ENCODE data around the gene KAZN.

The KAZN gene

DNA sequence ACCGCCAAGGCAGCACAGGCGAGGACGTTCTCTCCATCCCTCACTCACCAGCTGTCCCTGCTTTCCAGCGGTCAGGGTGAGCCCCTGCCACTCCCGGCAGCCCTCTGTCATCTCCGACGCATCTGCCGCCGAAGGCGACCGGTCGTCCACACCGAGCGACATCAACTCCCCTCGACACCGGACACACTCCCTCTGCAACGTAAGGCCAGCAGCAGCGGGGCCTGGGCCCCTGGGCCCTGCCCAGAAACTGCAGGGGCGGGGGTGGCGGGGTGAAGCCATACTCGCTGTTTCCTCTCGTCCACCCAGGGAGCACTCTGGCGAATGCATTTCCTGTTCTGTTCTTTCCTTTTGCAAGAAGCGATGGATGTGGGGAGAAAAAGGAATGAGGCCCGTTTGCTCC is 461.6 kb downstream of the KAZN start:
- Histone ChIP-seq H4K91ac (ENCODE audit: low read depth, low read length) (no peak overlapping the region), H3K27me3 (ENCODE audit: insufficient read depth, low read length) (no peaks in the 10 kb centered on the region), H3K14ac (ENCODE audit: low read length) (no peak overlapping the region), H3K79me2 (ENCODE audit: control insufficient read depth, insufficient read depth, low read length, poor library complexity) (no peaks in the 10 kb centered on the region), H3K9ac (ENCODE audit: low read length) (no peak overlapping the region), H3K18ac (ENCODE audit: low read length) (no peak overlapping the region), H2BK120ac (ENCODE audit: insufficient read depth, low read length, poor library complexity) (no peak overlapping the region), H2BK12ac (ENCODE audit: low read length) (no peak overlapping the region), H3K4ac (ENCODE audit: low read depth, low read length) (no peak overlapping the region), H3K23ac (ENCODE audit: low read length) (no peak overlapping the region), H3K36me3 (ENCODE audit: control insufficient read depth in 1 of 2, insufficient read depth in 2 of 2, low read length in 2 of 2) (peaks cover 54 to 67% of the 10 kb centered on the region in 2 experiments), H2BK5ac (ENCODE audit: low read depth, low read length, poor library complexity) (no peak overlapping the region), H2AK5ac (ENCODE audit: low read length) (no peak overlapping the region), H3K4me2 (ENCODE audit: low read length) (no peak overlapping the region), H3K27ac (ENCODE audit: low read depth, low read length) (no peak overlapping the region), H4K8ac (ENCODE audit: low read depth, low read length) (no peak overlapping the region), H4K12ac (ENCODE audit: low read depth, low read length) (no peak overlapping the region), H3K4me1 (ENCODE audit: control insufficient read depth in 1 of 2, insufficient read depth in 2 of 2, low read length in 2 of 2) (no peaks in the 10 kb centered on the region), H3K4me3 (ENCODE audit: low read depth, low read length) (no peak overlapping the region), H3K9me3 (ENCODE audit: insufficient read depth, low read depth, low read length) (peaks cover 3% of the 10 kb centered on the region), H2AFZ (ENCODE audit: insufficient read depth, low read length, poor library complexity) (no peak overlapping the region), H3K79me1 (ENCODE audit: low read length) (no peaks in the 10 kb centered on the region)
- WGBS (ENCODE audit: extremely low coverage, insufficient coverage, insufficient read length), result no CpG with 5 or more reads among the region's 25 CpGs
- no peak for DNase-seq

DNA sequence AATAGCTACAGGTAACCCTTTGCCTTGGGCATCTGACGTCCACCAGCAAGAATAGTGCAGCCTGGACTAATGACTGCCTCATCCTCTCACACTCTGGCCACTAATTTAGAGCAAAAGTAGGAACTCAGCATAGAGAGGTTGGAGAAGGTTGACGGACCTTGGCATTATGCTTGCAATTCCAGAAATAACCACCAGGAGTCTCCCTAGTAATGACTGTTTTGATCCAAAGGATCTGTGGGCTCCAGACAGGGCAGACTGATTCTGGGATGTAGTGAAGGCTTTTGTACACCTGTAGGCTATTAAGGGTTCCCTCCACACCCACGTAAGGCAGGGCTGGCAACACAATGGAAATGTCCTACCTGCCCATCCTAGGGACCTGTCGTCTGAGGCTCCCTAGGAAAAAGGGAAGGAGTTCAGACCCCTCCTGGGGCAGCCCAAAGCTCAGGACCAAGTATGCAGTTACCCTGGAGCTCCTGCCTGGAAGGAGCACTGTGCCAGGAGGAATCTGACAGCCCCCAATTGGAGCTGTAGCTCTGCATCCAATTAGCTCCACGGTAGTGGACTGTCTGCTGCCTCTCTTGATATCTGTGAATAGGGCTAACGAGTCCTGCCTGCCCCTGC is 464.1 kb downstream of the KAZN start:
- H3K4me1 ChIP-seq (ENCODE audit: control insufficient read depth in 1 of 2, insufficient read depth in 2 of 2, low read length in 2 of 2), result no peaks in the 10 kb centered on the region
- H3K4me3 ChIP-seq (ENCODE audit: low read depth, low read length), result no peak overlapping the region
- no peak overlapping the region for H2AK5ac ChIP-seq (ENCODE audit: low read length)
- no peak overlapping the region for H2BK120ac ChIP-seq (ENCODE audit: insufficient read depth, low read length, poor library complexity)
- H3K4me2 ChIP-seq (ENCODE audit: low read length), result no peak overlapping the region
- no peak overlapping the region for H3K27ac ChIP-seq (ENCODE audit: low read depth, low read length)
- H3K79me2 ChIP-seq (ENCODE audit: control insufficient read depth, insufficient read depth, low read length, poor library complexity), result no peaks in the 10 kb centered on the region
- H2BK5ac ChIP-seq (ENCODE audit: low read depth, low read length, poor library complexity), result no peak overlapping the region
- H3K36me3 ChIP-seq (ENCODE audit: control insufficient read depth in 1 of 2, insufficient read depth in 2 of 2, low read length in 2 of 2), result peaks cover 55 to 67% of the 10 kb centered on the region in 2 experiments
- H3K9ac ChIP-seq (ENCODE audit: low read length), result no peak overlapping the region
- no peak overlapping the region for H3K23ac ChIP-seq (ENCODE audit: low read length)
- H3K14ac ChIP-seq (ENCODE audit: low read length), result no peak overlapping the region
- no peak overlapping the region for H2AFZ ChIP-seq (ENCODE audit: insufficient read depth, low read length, poor library complexity)
- peak in 1 of 2 donors; percentile 41 for DNase-seq
- no peak overlapping the region for H4K91ac ChIP-seq (ENCODE audit: low read depth, low read length)
- no peaks in the 10 kb centered on the region for H3K79me1 ChIP-seq (ENCODE audit: low read length)
- no peak overlapping the region for H3K4ac ChIP-seq (ENCODE audit: low read depth, low read length)
- no peak overlapping the region for H4K12ac ChIP-seq (ENCODE audit: low read depth, low read length)
- no peak overlapping the region for H3K18ac ChIP-seq (ENCODE audit: low read length)
- peaks cover 5% of the 10 kb centered on the region for H3K9me3 ChIP-seq (ENCODE audit: insufficient read depth, low read depth, low read length)
- no CpG with 5 or more reads among the region's 6 CpGs for WGBS (ENCODE audit: extremely low coverage, insufficient coverage, insufficient read length)
- no peak overlapping the region for H2BK12ac ChIP-seq (ENCODE audit: low read length)
- H4K8ac ChIP-seq (ENCODE audit: low read depth, low read length), result no peak overlapping the region
- H3K27me3 ChIP-seq (ENCODE audit: insufficient read depth, low read length), result no peaks in the 10 kb centered on the region

DNA sequence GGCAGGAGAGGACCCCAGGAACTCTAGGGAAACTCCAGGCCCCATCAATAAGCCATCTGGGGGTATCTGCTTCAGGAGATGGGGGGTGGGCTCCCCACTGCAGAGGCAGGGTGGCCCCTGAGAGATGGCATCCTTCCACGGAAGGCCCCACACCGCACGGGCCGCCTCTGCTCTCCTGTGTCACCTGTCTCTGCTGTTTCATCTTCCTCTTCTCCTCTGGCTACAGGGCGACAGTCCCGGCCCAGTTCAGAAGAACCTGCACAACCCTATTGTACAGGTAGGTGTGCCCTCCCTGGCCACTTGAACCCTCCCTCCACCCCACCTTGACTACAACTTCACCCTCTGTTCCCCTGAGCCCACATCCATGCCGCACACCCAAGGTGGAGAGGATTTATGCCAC is 464.9 kb downstream of the KAZN start:
- Histone ChIP-seq H4K12ac (ENCODE audit: low read depth, low read length) (no peak overlapping the region), H2BK5ac (ENCODE audit: low read depth, low read length, poor library complexity) (no peak overlapping the region), H3K79me2 (ENCODE audit: control insufficient read depth, insufficient read depth, low read length, poor library complexity) (no peaks in the 10 kb centered on the region), H4K91ac (ENCODE audit: low read depth, low read length) (no peak overlapping the region), H3K9ac (ENCODE audit: low read length) (no peak overlapping the region), H4K8ac (ENCODE audit: low read depth, low read length) (no peak overlapping the region), H3K14ac (ENCODE audit: low read length) (no peak overlapping the region), H2BK12ac (ENCODE audit: low read length) (no peak overlapping the region), H2AFZ (ENCODE audit: insufficient read depth, low read length, poor library complexity) (no peak overlapping the region), H3K4ac (ENCODE audit: low read depth, low read length) (no peak overlapping the region), H3K9me3 (ENCODE audit: insufficient read depth, low read depth, low read length) (peaks cover 7% of the 10 kb centered on the region), H3K4me2 (ENCODE audit: low read length) (no peak overlapping the region), H2BK120ac (ENCODE audit: insufficient read depth, low read length, poor library complexity) (no peak overlapping the region), H3K23ac (ENCODE audit: low read length) (no peak overlapping the region), H3K79me1 (ENCODE audit: low read length) (no peaks in the 10 kb centered on the region), H3K4me1 (ENCODE audit: control insufficient read depth in 1 of 2, insufficient read depth in 2 of 2, low read length in 2 of 2) (no peaks in the 10 kb centered on the region), H3K27me3 (ENCODE audit: insufficient read depth, low read length) (no peaks in the 10 kb centered on the region), H3K27ac (ENCODE audit: low read depth, low read length) (no peak overlapping the region), H3K18ac (ENCODE audit: low read length) (no peak overlapping the region), H2AK5ac (ENCODE audit: low read length) (no peak overlapping the region), H3K4me3 (ENCODE audit: low read depth, low read length) (no peak overlapping the region), H3K36me3 (ENCODE audit: control insufficient read depth in 1 of 2, insufficient read depth in 2 of 2, low read length in 2 of 2) (peaks cover 48 to 60% of the 10 kb centered on the region in 2 experiments)
- DNase-seq, result no peak
- no CpG with 5 or more reads among the region's 7 CpGs for WGBS (ENCODE audit: extremely low coverage, insufficient coverage, insufficient read length)

DNA sequence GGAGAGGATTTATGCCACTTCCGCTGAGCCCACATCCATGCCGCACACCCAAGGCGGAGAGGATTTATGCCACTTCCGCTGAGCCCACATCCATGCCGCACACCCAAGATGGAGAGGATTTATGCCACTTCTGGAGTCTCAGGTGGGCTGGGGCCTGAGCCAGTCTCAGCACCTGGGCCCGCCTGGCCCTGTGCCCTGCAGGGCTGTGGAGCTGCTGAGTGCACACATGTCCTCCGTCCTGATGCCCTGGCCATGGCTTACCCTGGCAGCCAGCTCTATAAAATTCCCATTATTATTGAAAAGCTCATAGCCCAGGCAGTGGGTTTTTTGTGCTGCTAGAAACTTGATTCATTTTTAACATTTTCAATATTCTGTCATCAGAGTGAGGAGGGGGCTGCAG is 465.3 kb downstream of the KAZN start:
- no peaks in the 10 kb centered on the region for H3K4me1 ChIP-seq (ENCODE audit: control insufficient read depth in 1 of 2, insufficient read depth in 2 of 2, low read length in 2 of 2)
- H3K14ac ChIP-seq (ENCODE audit: low read length), result no peak overlapping the region
- H3K79me2 ChIP-seq (ENCODE audit: control insufficient read depth, insufficient read depth, low read length, poor library complexity), result no peaks in the 10 kb centered on the region
- no peak overlapping the region for H2BK120ac ChIP-seq (ENCODE audit: insufficient read depth, low read length, poor library complexity)
- H3K4ac ChIP-seq (ENCODE audit: low read depth, low read length), result no peak overlapping the region
- H3K18ac ChIP-seq (ENCODE audit: low read length), result no peak overlapping the region
- H3K9ac ChIP-seq (ENCODE audit: low read length), result no peak overlapping the region
- H2AK5ac ChIP-seq (ENCODE audit: low read length), result no peak overlapping the region
- peaks cover 8% of the 10 kb centered on the region for H3K9me3 ChIP-seq (ENCODE audit: insufficient read depth, low read depth, low read length)
- no peak overlapping the region for H2BK5ac ChIP-seq (ENCODE audit: low read depth, low read length, poor library complexity)
- H2AFZ ChIP-seq (ENCODE audit: insufficient read depth, low read length, poor library complexity), result no peak overlapping the region
- no peak overlapping the region for H4K8ac ChIP-seq (ENCODE audit: low read depth, low read length)
- no peak overlapping the region for H3K27ac ChIP-seq (ENCODE audit: low read depth, low read length)
- H3K36me3 ChIP-seq (ENCODE audit: control insufficient read depth in 1 of 2, insufficient read depth in 2 of 2, low read length in 2 of 2), result peaks cover 47 to 58% of the 10 kb centered on the region in 2 experiments
- no peaks in the 10 kb centered on the region for H3K79me1 ChIP-seq (ENCODE audit: low read length)
- no peak overlapping the region for H3K4me3 ChIP-seq (ENCODE audit: low read depth, low read length)
- no peaks in the 10 kb centered on the region for H3K27me3 ChIP-seq (ENCODE audit: insufficient read depth, low read length)
- H4K91ac ChIP-seq (ENCODE audit: low read depth, low read length), result no peak overlapping the region
- DNase-seq, result no peak
- H4K12ac ChIP-seq (ENCODE audit: low read depth, low read length), result no peak overlapping the region
- H2BK12ac ChIP-seq (ENCODE audit: low read length), result no peak overlapping the region
- no CpG with 5 or more reads among the region's 7 CpGs for WGBS (ENCODE audit: extremely low coverage, insufficient coverage, insufficient read length)
- H3K4me2 ChIP-seq (ENCODE audit: low read length), result no peak overlapping the region
- H3K23ac ChIP-seq (ENCODE audit: low read length), result no peak overlapping the region
